Smooth muscle cell (in vitro differentiated cells): Measurements from ENCODE around the gene RAB4A. TPM values are rescaled to one million over a fixed set of nuclear protein-coding genes. Genes with fewer than 3 reads are reported as not detected.

Experiments
- DNase-seq: peaks from one replicate; lab custom pipeline; 2025; ENCODE audit not compliant: unreplicated experiment; lab: John Stamatoyannopoulos, UW
- H2AFZ ChIP-seq: fragments of 200-600 bp; sonication (generic); 2 replicates; pipeline ENCODE4 v1.6.0; 2016; ENCODE audit warnings: antibody characterized with exemption, low read depth, mild to moderate bottlenecking
- H3F3A ChIP-seq: fragments of 200-600 bp; sonication (generic); 2 replicates; pipeline ENCODE4 v1.6.0; 2017; ENCODE audit warnings: antibody characterized with exemption, low read depth
- H3K27ac ChIP-seq: fragments of 200-600 bp; sonication (generic); 2 replicates; pipeline ENCODE4 v1.5.1; 2016; ENCODE audit warnings: low read depth, mild to moderate bottlenecking
- H3K27me3 ChIP-seq: fragments of 200-600 bp; sonication (generic); 2 replicates; pipeline ENCODE4 v1.6.1; 2016; ENCODE audit warnings: low read depth, mild to moderate bottlenecking
- H3K36me3 ChIP-seq: fragments of 200-600 bp; sonication (generic); 2 replicates; pipeline ENCODE4 v1.5.1; 2016; ENCODE audit warnings: low read depth
- H3K4me1 ChIP-seq: fragments of 200-600 bp; sonication (generic); 2 replicates; pipeline ENCODE4 v1.5.1; 2016; ENCODE audit warnings: low read depth
- H3K4me2 ChIP-seq: fragments of 200-600 bp; sonication (generic); 2 replicates; pipeline ENCODE4 v1.6.0; 2016; ENCODE audit warnings: mild to moderate bottlenecking
- H3K4me3 ChIP-seq: fragments of 200-600 bp; sonication (generic); 2 replicates; pipeline ENCODE4 v1.5.1; 2016; ENCODE audit warnings: mild to moderate bottlenecking
- H3K79me2 ChIP-seq: fragments of 200-600 bp; sonication (generic); 2 replicates; pipeline ENCODE4 v1.6.0; 2016; ENCODE audit warnings: low read depth, mild to moderate bottlenecking
- H3K9ac ChIP-seq: fragments of 200-600 bp; sonication (generic); 2 replicates; pipeline ENCODE4 v1.6.0; 2016; ENCODE audit warnings: low read depth
- H3K9me3 ChIP-seq: fragments of 200-600 bp; sonication (generic); replicated peaks from 2 replicates; pipeline ENCODE4 v1.5.1; 2016; ENCODE audit warnings: low read depth
- H4K20me1 ChIP-seq: fragments of 200-600 bp; sonication (generic); 2 replicates; pipeline ENCODE4 v1.6.0; 2016; ENCODE audit warnings: low read depth
- WGBS: methylation state at CpG from one replicate; pipeline ENCODE4 v1.1.7; 2016; ENCODE audit warnings: low lambda C conversion rate; 5-methylcytosine and 5-hydroxymethylcytosine counted together
- polyA plus RNA-seq: library from polyadenylated mRNA; unstranded; fragments of >200 nt; fragmentation: Nextera tagmentation; extraction: Ambion mirVana; gene quantifications from 2 replicates; pipeline ENCODE4 v1.2.1, GENCODE V29; 2016
- total RNA-seq: library from RNA; depleted of rRNA; stranded (reverse); fragments of >200 nt; gene quantifications from 2 replicates; pipeline ENCODE4 v1.2.3, GENCODE V29; 2014
- TF ChIP-seq, protein P1 (sequence below): fragments of 200-600 bp; sonication (generic); IDR thresholded peaks from 2 replicates; pipeline ENCODE4 v1.5.1; 2017; ENCODE audit warnings: borderline replicate concordance, mild to moderate bottlenecking, antibody characterized with exemption; ENCODE audit not compliant: insufficient read depth, poor library complexity, severe bottlenecking

The RAB4A gene
- total and polyA plus RNA-seq, 2 experiments from 2014 or later: 43.9 to 52.7 TPM

GRCh38 chr1:229318056-229318455, 47.1 kb downstream of the RAB4A start:
- DNase-seq: no peak
- no peak overlapping the region for H2AFZ ChIP-seq
- H3K4me3 ChIP-seq: no peak overlapping the region
- H3K27ac ChIP-seq: no peak overlapping the region
- H3F3A ChIP-seq: no peaks in the 10 kb centered on the region
- no peaks in the 10 kb centered on the region for H4K20me1 ChIP-seq
- no peak overlapping the region for H3K9ac ChIP-seq
- TF ChIP-seq, protein P1, sequence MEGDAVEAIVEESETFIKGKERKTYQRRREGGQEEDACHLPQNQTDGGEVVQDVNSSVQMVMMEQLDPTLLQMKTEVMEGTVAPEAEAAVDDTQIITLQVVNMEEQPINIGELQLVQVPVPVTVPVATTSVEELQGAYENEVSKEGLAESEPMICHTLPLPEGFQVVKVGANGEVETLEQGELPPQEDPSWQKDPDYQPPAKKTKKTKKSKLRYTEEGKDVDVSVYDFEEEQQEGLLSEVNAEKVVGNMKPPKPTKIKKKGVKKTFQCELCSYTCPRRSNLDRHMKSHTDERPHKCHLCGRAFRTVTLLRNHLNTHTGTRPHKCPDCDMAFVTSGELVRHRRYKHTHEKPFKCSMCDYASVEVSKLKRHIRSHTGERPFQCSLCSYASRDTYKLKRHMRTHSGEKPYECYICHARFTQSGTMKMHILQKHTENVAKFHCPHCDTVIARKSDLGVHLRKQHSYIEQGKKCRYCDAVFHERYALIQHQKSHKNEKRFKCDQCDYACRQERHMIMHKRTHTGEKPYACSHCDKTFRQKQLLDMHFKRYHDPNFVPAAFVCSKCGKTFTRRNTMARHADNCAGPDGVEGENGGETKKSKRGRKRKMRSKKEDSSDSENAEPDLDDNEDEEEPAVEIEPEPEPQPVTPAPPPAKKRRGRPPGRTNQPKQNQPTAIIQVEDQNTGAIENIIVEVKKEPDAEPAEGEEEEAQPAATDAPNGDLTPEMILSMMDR: no peak
- no peaks in the 10 kb centered on the region for H3K79me2 ChIP-seq
- H3K4me2 ChIP-seq: no peak overlapping the region
- no peaks in the 10 kb centered on the region for H3K27me3 ChIP-seq
- no peaks in the 10 kb centered on the region for H3K36me3 ChIP-seq
- 81% methylated on average over 4 of the region's 4 CpGs for WGBS
- H3K4me1 ChIP-seq: no peaks in the 10 kb centered on the region
- no peaks in the 10 kb centered on the region for H3K9me3 ChIP-seq

DNA sequence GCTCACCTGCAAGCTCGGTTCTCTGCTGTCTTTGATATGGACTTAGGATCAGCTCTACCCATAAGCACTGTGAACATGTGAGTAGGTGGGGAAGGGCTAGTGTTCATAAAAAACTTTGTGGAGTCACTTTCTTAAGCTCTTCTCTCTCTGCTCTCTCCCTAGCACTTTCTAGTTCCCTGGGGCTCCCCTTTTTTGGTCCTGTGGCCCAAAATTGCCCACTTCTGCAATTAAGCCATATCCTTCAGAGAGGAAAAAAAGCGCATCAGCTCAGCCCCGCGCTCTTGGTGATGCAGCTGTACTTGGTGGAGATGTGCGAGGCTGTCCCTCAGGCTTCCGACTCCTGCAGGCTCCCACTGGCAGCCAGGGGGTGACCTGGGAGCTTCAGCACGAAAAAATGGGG, 48.6 kb downstream of the RAB4A start:
- Histone ChIP-seq H2AFZ (no peak overlapping the region), H4K20me1 (no peaks in the 10 kb centered on the region), H3K27ac (no peak overlapping the region), H3K9me3 (no peaks in the 10 kb centered on the region), H3F3A (no peaks in the 10 kb centered on the region), H3K4me1 (no peaks in the 10 kb centered on the region), H3K4me3 (no peak overlapping the region), H3K36me3 (no peaks in the 10 kb centered on the region), H3K4me2 (no peak overlapping the region), H3K27me3 (no peaks in the 10 kb centered on the region), H3K9ac (no peak overlapping the region), H3K79me2 (no peaks in the 10 kb centered on the region)
- 95% methylated on average over 7 of the region's 7 CpGs for WGBS
- TF ChIP-seq, protein P1: no peak
- no peak for DNase-seq

DNA sequence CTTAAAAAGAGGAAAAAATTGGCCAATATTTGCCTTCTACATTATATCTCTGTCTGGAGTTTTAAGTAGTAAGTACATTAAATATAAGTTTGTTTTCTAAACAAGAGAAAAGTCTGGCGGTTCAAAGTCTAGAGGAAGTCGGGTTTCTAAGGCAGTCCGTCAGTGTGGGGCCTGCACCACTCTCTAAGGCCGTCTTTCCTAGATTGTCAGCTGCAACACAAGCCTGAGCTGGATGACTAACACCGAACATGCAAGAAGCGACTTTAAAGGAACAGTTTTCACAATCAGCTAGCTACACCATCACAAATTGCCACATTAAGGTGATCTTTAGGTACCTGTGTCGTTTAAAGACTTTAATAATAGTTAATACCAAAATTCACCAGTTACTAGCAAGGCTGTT, 52.3 kb downstream of the RAB4A start:
- no peaks in the 10 kb centered on the region for H3K4me1 ChIP-seq
- H3K4me3 ChIP-seq: no peak overlapping the region
- no peak for DNase-seq
- H3K4me2 ChIP-seq: no peak overlapping the region
- TF ChIP-seq, protein P1: no peak
- no peaks in the 10 kb centered on the region for H3K79me2 ChIP-seq
- H3K9me3 ChIP-seq: no peaks in the 10 kb centered on the region
- no peaks in the 10 kb centered on the region for H4K20me1 ChIP-seq
- no peak overlapping the region for H3K9ac ChIP-seq
- no peaks in the 10 kb centered on the region for H3F3A ChIP-seq
- no peak overlapping the region for H3K27ac ChIP-seq
- H3K36me3 ChIP-seq: no peaks in the 10 kb centered on the region
- 53% methylated on average over 7 of the region's 7 CpGs for WGBS
- H2AFZ ChIP-seq: no peak overlapping the region
- H3K27me3 ChIP-seq: no peaks in the 10 kb centered on the region

DNA sequence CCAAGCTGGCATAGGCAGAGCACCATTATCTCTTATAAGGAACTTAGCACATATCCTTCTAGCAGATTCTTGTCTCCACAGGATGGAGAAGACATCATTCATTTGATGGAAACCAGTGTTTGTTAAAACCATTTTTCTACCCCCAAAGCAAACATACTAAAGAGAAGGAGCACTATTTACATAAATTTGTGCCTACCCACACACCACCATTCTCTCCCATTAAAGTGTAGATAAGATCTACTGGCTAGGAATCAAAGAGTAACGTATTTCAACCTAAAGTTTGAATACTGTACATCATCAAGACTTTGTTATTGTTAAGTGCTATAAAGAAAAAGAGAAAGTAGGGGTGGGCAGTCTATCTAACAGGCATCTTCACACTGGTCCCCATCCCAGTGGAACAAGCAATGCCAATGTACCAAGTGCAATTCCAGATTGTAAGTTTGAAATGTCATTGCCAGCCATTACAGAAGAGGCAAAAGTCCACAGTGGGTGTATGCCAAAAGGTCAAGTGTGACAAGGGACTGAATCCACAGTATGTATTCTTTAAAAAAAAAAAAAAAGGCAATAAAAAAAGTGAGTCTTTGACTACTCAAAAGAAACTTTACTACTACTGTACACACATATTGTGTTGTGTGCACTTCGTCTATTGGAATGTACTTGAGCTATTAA, 53.1 kb downstream of the RAB4A start:
- Histone ChIP-seq H2AFZ (no peak overlapping the region), H4K20me1 (no peaks in the 10 kb centered on the region), H3K9me3 (no peaks in the 10 kb centered on the region), H3K4me2 (no peak overlapping the region), H3K9ac (no peak overlapping the region), H3K4me3 (no peak overlapping the region), H3K27ac (no peak overlapping the region), H3K79me2 (no peaks in the 10 kb centered on the region), H3K27me3 (no peaks in the 10 kb centered on the region), H3K4me1 (no peaks in the 10 kb centered on the region), H3F3A (no peaks in the 10 kb centered on the region), H3K36me3 (no peaks in the 10 kb centered on the region)
- WGBS: 78% methylated on average over 2 of the region's 2 CpGs
- no peak for DNase-seq
- TF ChIP-seq, protein P1: no peak
